ENCODE measurements around the gene OR2K2. TPM values are rescaled to one million over a fixed set of nuclear protein-coding genes. Genes with fewer than 3 reads are reported as not detected.
"Not testable (repeated sequence)": the region's sequence is repeated elsewhere in the genome, so short reads cannot be mapped to it uniquely, and the experiment has no call there.

OR2K2 gene
- total and polyA plus RNA-seq, 10 of the 15 experiments (the other 5 are each of a cell fraction or from before 2014, with no cell fraction given), result 0.12 TPM; not detected in 9

DNA sequence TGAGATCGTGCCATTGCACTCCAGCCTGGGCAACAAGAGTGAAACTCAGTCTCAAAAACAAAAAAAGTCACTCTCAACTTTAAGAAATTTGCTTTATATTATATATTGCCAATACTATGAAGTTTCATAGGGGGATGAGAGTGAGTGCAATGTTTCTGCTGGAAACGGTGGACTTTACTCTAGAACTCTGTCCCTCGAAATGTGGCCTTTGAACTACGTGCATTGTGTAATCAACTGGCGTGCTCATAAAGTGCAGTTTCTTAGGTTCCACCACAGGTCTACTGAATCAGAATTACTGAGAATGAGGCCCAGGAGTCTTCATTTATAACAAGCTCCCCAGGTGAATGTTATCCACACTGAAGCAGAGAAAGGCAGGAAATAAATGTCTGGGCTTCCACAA, 24.1 kb downstream of the OR2K2 start:
- Histone ChIP-seq H3K4me1 (ENCODE audit: control insufficient read depth, insufficient read depth, low read length) (no peaks in the 10 kb centered on the region), H3K79me2 (ENCODE audit: control insufficient read depth, insufficient read depth, low read length) (no peaks in the 10 kb centered on the region), H3K4me3 (no peak overlapping the region), H3K27ac (ENCODE audit: control insufficient read depth, insufficient read depth) (no peak overlapping the region), H2AFZ (ENCODE audit: control insufficient read depth, low read depth, low read length) (no peak overlapping the region), H3K36me3 (ENCODE audit: control insufficient read depth in 2 of 2, insufficient read depth in 2 of 2, low read length in 1 of 2) (no peaks in the 10 kb centered on the region), H3K9me3 (replicated peaks; ENCODE audit: control insufficient read depth, insufficient read depth, low read length) (no peaks in the 10 kb centered on the region), H3K4me2 (ENCODE audit: control insufficient read depth, insufficient read depth) (no peak overlapping the region), H4K20me1 (ENCODE audit: control insufficient read depth, insufficient read depth) (no peaks in the 10 kb centered on the region), H3K27me3 (replicated peaks in 1 of 2; ENCODE audit: control insufficient read depth in 2 of 2, insufficient read depth in 2 of 2, low read length in 1 of 2) (no peaks in the 10 kb centered on the region), H3K9ac (ENCODE audit: control insufficient read depth, insufficient read depth, low read length) (no peak overlapping the region)
- TF ChIP-seq, protein P1, sequence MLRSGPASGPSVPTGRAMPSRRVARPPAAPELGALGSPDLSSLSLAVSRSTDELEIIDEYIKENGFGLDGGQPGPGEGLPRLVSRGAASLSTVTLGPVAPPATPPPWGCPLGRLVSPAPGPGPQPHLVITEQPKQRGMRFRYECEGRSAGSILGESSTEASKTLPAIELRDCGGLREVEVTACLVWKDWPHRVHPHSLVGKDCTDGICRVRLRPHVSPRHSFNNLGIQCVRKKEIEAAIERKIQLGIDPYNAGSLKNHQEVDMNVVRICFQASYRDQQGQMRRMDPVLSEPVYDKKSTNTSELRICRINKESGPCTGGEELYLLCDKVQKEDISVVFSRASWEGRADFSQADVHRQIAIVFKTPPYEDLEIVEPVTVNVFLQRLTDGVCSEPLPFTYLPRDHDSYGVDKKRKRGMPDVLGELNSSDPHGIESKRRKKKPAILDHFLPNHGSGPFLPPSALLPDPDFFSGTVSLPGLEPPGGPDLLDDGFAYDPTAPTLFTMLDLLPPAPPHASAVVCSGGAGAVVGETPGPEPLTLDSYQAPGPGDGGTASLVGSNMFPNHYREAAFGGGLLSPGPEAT (IDR thresholded peaks at IDR 0.05; ENCODE audit: low read depth), result no peak
- TF ChIP-seq ZZZ3 (IDR thresholded peaks at IDR 0.05; ENCODE audit: control insufficient read depth, insufficient read length, low read depth) (no peak), HDGF (IDR thresholded peaks at IDR 0.05) (no peak), SMC3 (IDR thresholded peaks at IDR 0.05; ENCODE audit: borderline replicate concordance, low read length) (no peak), MEF2B (IDR thresholded peaks at IDR 0.05; ENCODE audit: partially characterized antibody, poor library complexity, severe bottlenecking) (no peak)
- ChIA-PET RAD21 (ENCODE audit: unreplicated experiment) (no interaction called here), SMC1A (ENCODE audit: uncharacterized antibody, unreplicated experiment) (interaction anchor here (0.7 to 0.9 kb wide), 2 partner anchors 12 to 244 kb away, joined by 3 read pairs; no protein-coding TSS in a partner anchor), POLR2A (no interaction called here), CTCF (interaction anchor here (0.9 to 1.0 kb wide), 2 partner anchors 669 to 768 kb away, joined by 3 to 4 read pairs; no protein-coding TSS in a partner anchor)
- in situ Hi-C loops (cut with MboI), result loop anchor here (25.0 kb wide), 1 partner anchor 1119 kb away; no protein-coding TSS in a partner anchor
- FAIRE-seq (no peak), DNase-seq (ENCODE audit: low read depth, low spot score) (no peak), ATAC-seq (no peak)
- 52% methylated on average over 5 of the region's 5 CpGs for WGBS (ENCODE audit: insufficient coverage, insufficient replicate concordance, low lambda C conversion rate, missing lambda C conversion rate)
- no TSS peak for BruUV-seq (replicated peaks)
- intact Hi-C loops (cut with micrococcal nuclease; ENCODE audit: unreplicated experiment), result no loop called here

DNA sequence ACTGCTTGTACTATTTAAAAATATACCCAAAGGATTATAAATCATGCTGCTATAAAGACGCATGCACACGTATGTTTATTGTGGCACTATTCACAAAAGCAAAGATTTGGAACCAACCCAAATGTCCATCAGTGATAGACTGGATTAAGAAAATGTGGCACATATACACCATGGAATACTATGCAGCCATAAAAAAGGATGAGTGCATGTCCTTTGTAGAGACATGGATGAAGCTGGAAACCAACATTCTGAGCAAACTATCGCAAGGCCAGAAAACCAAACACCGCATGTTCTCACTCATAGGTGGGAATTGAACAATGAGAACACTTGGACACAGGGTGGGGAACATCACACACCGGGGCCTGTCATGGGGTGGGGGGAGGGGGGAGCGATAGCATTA, 26.0 kb downstream of the OR2K2 start:
- H4K20me1 ChIP-seq (ENCODE audit: control insufficient read depth, insufficient read depth); intact Hi-C loops (cut with micrococcal nuclease; ENCODE audit: unreplicated experiment); H3K27ac ChIP-seq (ENCODE audit: control insufficient read depth, insufficient read depth); H3K4me3 ChIP-seq; H3K36me3 ChIP-seq (ENCODE audit: control insufficient read depth in 2 of 2, insufficient read depth in 2 of 2, low read length in 1 of 2); SMC1A ChIA-PET (ENCODE audit: uncharacterized antibody, unreplicated experiment); FAIRE-seq; H3K9ac ChIP-seq (ENCODE audit: control insufficient read depth, insufficient read depth, low read length); H3K4me1 ChIP-seq (ENCODE audit: control insufficient read depth, insufficient read depth, low read length); H3K27me3 ChIP-seq (replicated peaks in 1 of 2; ENCODE audit: control insufficient read depth in 2 of 2, insufficient read depth in 2 of 2, low read length in 1 of 2); ATAC-seq; POLR2A ChIA-PET; H3K79me2 ChIP-seq (ENCODE audit: control insufficient read depth, insufficient read depth, low read length); BruUV-seq (replicated peaks); H2AFZ ChIP-seq (ENCODE audit: control insufficient read depth, low read depth, low read length); DNase-seq (ENCODE audit: low read depth, low spot score); H3K9me3 ChIP-seq (replicated peaks; ENCODE audit: control insufficient read depth, insufficient read depth, low read length); H3K4me2 ChIP-seq (ENCODE audit: control insufficient read depth, insufficient read depth): not testable (repeated sequence)
- ChIA-PET CTCF (interaction anchor here (0.6 to 1.2 kb wide), 2 partner anchors 268 to 293 kb away, joined by 3 read pairs; no protein-coding TSS in a partner anchor), RAD21 (ENCODE audit: unreplicated experiment) (interaction anchor here (1.1 kb wide), 1 partner anchor 267 kb away, joined by 4 read pairs; no protein-coding TSS in a partner anchor)
- in situ Hi-C loops (cut with MboI), result loop anchor here (25.0 kb wide), 1 partner anchor 1117 kb away; no protein-coding TSS in a partner anchor
- 99% methylated on average over 4 of the region's 6 CpGs for WGBS (ENCODE audit: insufficient coverage, insufficient replicate concordance, low lambda C conversion rate, missing lambda C conversion rate)
